GM18520 (cell line): ENCODE data around the gene PRRG4.
"Not testable (repeated sequence)": the region's sequence is repeated elsewhere in the genome, so short reads cannot be mapped to it uniquely, and the experiment has no call there.

Experiments used
- ATAC-seq: cut with Tn5 transposase; IDR thresholded peaks from one replicate; pipeline ENCODE4 v1.9.1; 2021; ENCODE audit not compliant: unreplicated experiment

Gene PRRG4

GRCh38 chr11:32884770-32885384 is 55.1 kb downstream of the PRRG4 start:
- ATAC-seq = no peak

GRCh38 chr11:32885556-32885955 is 55.8 kb downstream of the PRRG4 start:
- no peak for ATAC-seq

- no peak for ATAC-seq
Observed at GRCh38 chr11:32886180-32886579, 56.5 kb downstream of the PRRG4 start.

- ATAC-seq = not testable (repeated sequence)
Observed at GRCh38 chr11:32887707-32888383, 58.1 kb downstream of the PRRG4 start.

GRCh38 chr11:32888384-32888710 is 58.6 kb downstream of the PRRG4 start:
- ATAC-seq = not testable (repeated sequence)

- no peak for ATAC-seq
Observed at GRCh38 chr11:32888805-32889204, 59.1 kb downstream of the PRRG4 start.

GRCh38 chr11:32890843-32891656 is 61.3 kb downstream of the PRRG4 start:
- ATAC-seq = no peak

GRCh38 chr11:32891657-32892354 is 62.1 kb downstream of the PRRG4 start:
- ATAC-seq = no peak

GRCh38 chr11:32892355-32893092 is 62.8 kb downstream of the PRRG4 start, which contains the start of gene QSER1:
Gene QSER1, plus strand, starts transcription at chr11:32892811. Its CDS starts 315 bp downstream, at chr11:32893126.
- ATAC-seq = peak; percentile 57

GRCh38 chr11:32893093-32893342 is 63.3 kb downstream of the PRRG4 start:
- ATAC-seq = no peak

GRCh38 chr11:32893343-32894148 is 63.8 kb downstream of the PRRG4 start:
- ATAC-seq = no peak

GRCh38 chr11:32894149-32894827 is 64.6 kb downstream of the PRRG4 start:
- ATAC-seq = no peak

GRCh38 chr11:32894921-32895320 is 65.2 kb downstream of the PRRG4 start:
- ATAC-seq = no peak

- no peak for ATAC-seq
Observed at GRCh38 chr11:32895471-32895870, 65.7 kb downstream of the PRRG4 start.

GRCh38 chr11:32897103-32897502 is 67.4 kb downstream of the PRRG4 start:
- ATAC-seq = no peak

GRCh38 chr11:32899438-32899837 is 69.7 kb downstream of the PRRG4 start:
- ATAC-seq = peak; percentile 54

- ATAC-seq = no peak
Observed at GRCh38 chr11:32902089-32902665, 72.5 kb downstream of the PRRG4 start.

GRCh38 chr11:32905028-32905667 is 75.4 kb downstream of the PRRG4 start:
- no peak for ATAC-seq
